Adrenal gland (tissue), 12 donors: ENCODE data around the gene MRPS25. TPM values are rescaled to one million over a fixed set of nuclear protein-coding genes. Genes with fewer than 3 reads are reported as not detected.

Experiments used
- DNase-seq, 7 donors: peaks; one replicate each; pipeline ENCODE4 v3.0.0-alpha.2; 2019 to 2020
- H3K27ac ChIP-seq, 5 donors: fragments of 200-600 bp; sonication (generic) in 4 of 5; 1 replicate in 3 of 5; 2 replicates in 2 of 5; pipeline versions ENCODE4 v1.5.1 to v1.8.0; 2016 to 2020; ENCODE audit warnings: mild to moderate bottlenecking in 1 of 5
- H3K27me3 ChIP-seq: fragments of 200-600 bp; 2 replicates; pipeline ENCODE4 v1.8.0; 2021
- H3K36me3 ChIP-seq, 2 donors: fragments of 200-600 bp; replicated peaks in 1 of 2; 1 replicate in 1 of 2; 2 replicates in 1 of 2; pipeline versions ENCODE4 v1.5.1 to v1.8.0; 2018 to 2022
- H3K4me1 ChIP-seq, 2 donors: fragments of 200-600 bp; replicated peaks in 1 of 2; 1 replicate in 1 of 2; 2 replicates in 1 of 2; pipeline versions ENCODE4 v1.5.1 to v1.8.0; 2018 to 2021
- H3K4me3 ChIP-seq, 4 donors: fragments of 200-600 bp; sonication (generic) in 3 of 4; one replicate each; pipeline ENCODE4 v1.5.1; 2016 to 2018
- H3K9me3 ChIP-seq, 3 donors: fragments of 200-600 bp; sonication (generic) in 1 of 3; replicated peaks in 1 of 3; 1 replicate in 2 of 3; 2 replicates in 1 of 3; pipeline versions ENCODE4 v1.5.1 to v1.8.0; 2016 to 2021
- CTCF ChIP-seq, 6 experiments: fragments of 450-650 bp in 4 of 6; fragments of 200-600 bp in 2 of 6; sonication (generic) in 1 of 6; IDR thresholded peaks; 1 replicate in 5 of 6; 2 replicates in 1 of 6; pipeline versions ENCODE4 v1.5.1 to v1.8.0; 2016 to 2021; ENCODE audit warnings: antibody characterized with exemption in 6 of 6, mild to moderate bottlenecking in 2 of 6, moderate library complexity in 1 of 6
- POLR2A ChIP-seq, 2 donors: fragments of 450-650 bp; IDR thresholded peaks; one replicate each; pipeline ENCODE4 v1.6.1; 2017; ENCODE audit warnings: antibody characterized with exemption in 2 of 2, mild to moderate bottlenecking in 2 of 2, moderate library complexity in 1 of 2
- WGBS, 4 donors: extraction: QIAGEN DNeasy Blood & Tissue Kit in 2 of 4; methylation state at CpG; one replicate each; pipeline versions ENCODE4 v1.1.5 to v1.1.7; 2013 to 2017; 5-methylcytosine and 5-hydroxymethylcytosine counted together
- intact Hi-C, 2 donors: fragments of 100-400 bp; cut with DNase I; formaldehyde crosslinking; loops; one replicate each; pipeline versions ENCODE4 v1.14.1 to v1.15.0; 2022 to 2023
- polyA plus RNA-seq, 3 donors: library from polyadenylated mRNA; stranded (reverse); fragments of 200-250 nt in 2 of 3; fragments of 350-450 nt in 1 of 3; fragmentation: Illumina TruSeq in 1 of 3; extraction: RNeasy Lipid Tissue Mini Kit (QIAGEN cat#74804) in 1 of 3; gene quantifications; one replicate each; pipeline ENCODE4 v1.2.3, GENCODE V29; 2013 to 2014
- total RNA-seq, 9 donors: library from RNA; depleted of rRNA in 4 of 9; stranded (reverse); fragments of >200 nt in 4 of 9; fragments of 120-200 nt in 1 of 9; fragmentation: NEBNext Ultra II Directional in 1 of 9; extraction: Animal tissue kit (Norgen Biotek cat#: 25700) in 1 of 9; gene quantifications; one replicate each; pipeline versions ENCODE4 v1.1.0 to v1.2.4, GENCODE V29; 2013 to 2023
- donor health status: healthy with polysubstance abuse.
- donor health status: Bipolar disorder and iron deficiency.
- donor health status: DM: yes; HTN: yes; CAD: no.
- donor health status: DM: no; HTN: no; CAD: no.
- donor health status: DM: no; HTN: no; CAD: no.
- donor health status: DM: yes; HTN: yes; CAD: no.

The MRPS25 gene
- total and polyA plus RNA-seq, 12 donors = 12.9 to 145 (median 46.0) TPM

- peaks cover 0 to 56% of the 10 kb centered on the region in 2 donors for H3K36me3 ChIP-seq
- 77 to 87% (median 81%) methylated on average over 5 of the region's 5 CpGs for WGBS, 4 donors
- H3K27ac ChIP-seq = no peak overlapping the region
- H3K9me3 ChIP-seq = no peaks in the 10 kb centered on the region
- H3K4me1 ChIP-seq = peaks cover 6 to 12% of the 10 kb centered on the region in 2 donors
- intact Hi-C loops = no loop called here
- TF ChIP-seq CTCF (IDR thresholded peaks at IDR 0.05) = no peak
- no peak for TF ChIP-seq POLR2A (IDR thresholded peaks at IDR 0.05)
- H3K27me3 ChIP-seq = no peaks in the 10 kb centered on the region
- H3K4me3 ChIP-seq = no peak overlapping the region
- no peak for DNase-seq
These were observed 29.2 kb upstream of the MRPS25 start for GRCh38 chr3:15094187-15094875.

GRCh38 chr3:15092686-15093085, 27.6 kb upstream of the MRPS25 start:
- intact Hi-C loops = no loop called here
- TF ChIP-seq CTCF (IDR thresholded peaks at IDR 0.05) = no peak
- no peak for TF ChIP-seq POLR2A (IDR thresholded peaks at IDR 0.05)
- H3K27me3 ChIP-seq = no peaks in the 10 kb centered on the region
- WGBS, 4 donors = 79 to 88% (median 84%) methylated on average over 1 of the region's 1 CpG
- DNase-seq = no peak
- H3K4me3 ChIP-seq = no peak overlapping the region
- H3K36me3 ChIP-seq = peaks cover 0 to 68% of the 10 kb centered on the region in 2 donors
- H3K4me1 ChIP-seq = peaks cover 3 to 5% of the 10 kb centered on the region in 2 donors
- H3K27ac ChIP-seq = no peak overlapping the region
- H3K9me3 ChIP-seq = no peaks in the 10 kb centered on the region

- no peak for DNase-seq
- Histone ChIP-seq H3K27me3 (no peaks in the 10 kb centered on the region), H3K4me1 (no peaks in the 10 kb centered on the region), H3K36me3 (peaks cover 0 to 68% of the 10 kb centered on the region in 2 donors), H3K9me3 (no peaks in the 10 kb centered on the region), H3K4me3 (no peak overlapping the region), H3K27ac (no peak overlapping the region)
- intact Hi-C loops = no loop called here
- TF ChIP-seq CTCF (IDR thresholded peaks at IDR 0.05) (no peak), POLR2A (IDR thresholded peaks at IDR 0.05) (no peak)
- WGBS, 4 donors = 86 to 98% (median 90%) methylated on average over 5 of the region's 5 CpGs
These were observed 26.5 kb upstream of the MRPS25 start for GRCh38 chr3:15091575-15091974.

GRCh38 chr3:15089201-15089600, 24.1 kb upstream of the MRPS25 start:
- Histone ChIP-seq H3K27ac (no peak overlapping the region), H3K36me3 (peaks cover 0 to 62% of the 10 kb centered on the region in 2 donors), H3K4me3 (no peak overlapping the region), H3K4me1 (no peaks in the 10 kb centered on the region), H3K9me3 (no peaks in the 10 kb centered on the region), H3K27me3 (no peaks in the 10 kb centered on the region)
- WGBS, 4 donors = 85 to 100% (median 95%) methylated on average over 1 of the region's 1 CpG
- intact Hi-C loops = no loop called here
- DNase-seq = no peak
- TF ChIP-seq POLR2A (IDR thresholded peaks at IDR 0.05) (no peak), CTCF (IDR thresholded peaks at IDR 0.05) (no peak)
